ENCODE results near the gene CACNB4. TPM values are rescaled to one million over a fixed set of nuclear protein-coding genes. Genes with fewer than 3 reads are reported as not detected.

Gene CACNB4
- total and polyA plus RNA-seq, 9 of the 15 experiments (the other 6 are each of a cell fraction or from before 2014, with no cell fraction given), result 0.01 to 0.20 (median 0.04) TPM; not detected in 1

DNA sequence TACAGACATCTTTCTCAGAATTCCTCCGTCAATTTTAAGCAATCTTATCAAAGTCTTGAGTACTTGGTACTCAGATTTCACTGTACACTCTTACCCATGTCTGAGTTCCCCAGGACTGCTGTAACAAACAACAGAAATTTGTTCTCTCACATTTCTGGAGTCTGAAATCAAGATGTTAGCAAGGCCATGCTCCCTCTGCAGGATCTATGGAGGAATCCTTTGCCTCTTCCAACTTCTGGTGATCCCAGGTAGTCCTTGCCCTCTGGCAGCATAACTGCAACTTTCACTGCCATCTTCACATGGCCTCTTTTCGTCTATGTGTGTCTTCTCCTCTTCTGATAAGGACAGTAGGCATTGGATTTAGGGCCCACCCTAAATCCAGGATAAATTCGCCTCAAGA is 17.1 kb upstream of the CACNB4 start:
- Histone ChIP-seq H3K27ac (ENCODE audit: extremely low read depth, low read depth, low read length) (no peak overlapping the region), H3K4me1 (replicated peaks in 1 of 2; ENCODE audit: control insufficient read depth in 2 of 2, insufficient read depth in 2 of 2, low read length in 2 of 2) (no peaks in the 10 kb centered on the region), H3K4me2 (ENCODE audit: insufficient read depth, low read length) (no peak overlapping the region), H2AFZ (ENCODE audit: low read depth, low read length) (no peak overlapping the region), H3K79me2 (ENCODE audit: control insufficient read depth, insufficient read depth, low read length) (no peaks in the 10 kb centered on the region), H3K27me3 (ENCODE audit: control insufficient read depth in 2 of 2, insufficient read depth in 2 of 2, low read length in 2 of 2) (peaks cover 0 to 8% of the 10 kb centered on the region in 2 experiments; a peak in 2 of 5 replicates), H4K20me1 (replicated peaks; ENCODE audit: control insufficient read depth, insufficient read depth, low read length) (no peaks in the 10 kb centered on the region), H3K36me3 (ENCODE audit: control insufficient read depth, insufficient read depth, low read length) (no peaks in the 10 kb centered on the region), H3K9me1 (ENCODE audit: control insufficient read depth, insufficient read depth, low read length) (no peaks in the 10 kb centered on the region), H3K9ac (ENCODE audit: insufficient read depth in 1 of 2, low read depth in 2 of 2, low read length in 2 of 2) (no peak overlapping the region), H3K9me3 (replicated peaks; ENCODE audit: control insufficient read depth, insufficient read depth, low read depth, low read length) (no peaks in the 10 kb centered on the region), H3K4me3 (no peak overlapping the region)
- TF ChIP-seq, protein P1, sequence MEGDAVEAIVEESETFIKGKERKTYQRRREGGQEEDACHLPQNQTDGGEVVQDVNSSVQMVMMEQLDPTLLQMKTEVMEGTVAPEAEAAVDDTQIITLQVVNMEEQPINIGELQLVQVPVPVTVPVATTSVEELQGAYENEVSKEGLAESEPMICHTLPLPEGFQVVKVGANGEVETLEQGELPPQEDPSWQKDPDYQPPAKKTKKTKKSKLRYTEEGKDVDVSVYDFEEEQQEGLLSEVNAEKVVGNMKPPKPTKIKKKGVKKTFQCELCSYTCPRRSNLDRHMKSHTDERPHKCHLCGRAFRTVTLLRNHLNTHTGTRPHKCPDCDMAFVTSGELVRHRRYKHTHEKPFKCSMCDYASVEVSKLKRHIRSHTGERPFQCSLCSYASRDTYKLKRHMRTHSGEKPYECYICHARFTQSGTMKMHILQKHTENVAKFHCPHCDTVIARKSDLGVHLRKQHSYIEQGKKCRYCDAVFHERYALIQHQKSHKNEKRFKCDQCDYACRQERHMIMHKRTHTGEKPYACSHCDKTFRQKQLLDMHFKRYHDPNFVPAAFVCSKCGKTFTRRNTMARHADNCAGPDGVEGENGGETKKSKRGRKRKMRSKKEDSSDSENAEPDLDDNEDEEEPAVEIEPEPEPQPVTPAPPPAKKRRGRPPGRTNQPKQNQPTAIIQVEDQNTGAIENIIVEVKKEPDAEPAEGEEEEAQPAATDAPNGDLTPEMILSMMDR (IDR thresholded peaks at IDR 0.05 in 2 of 3, conservative IDR thresholded peaks at IDR 0.05 in 1 of 3; ENCODE audit: insufficient read depth in 2 of 3, low read depth in 1 of 3, low read length in 3 of 3), result peak in 2 of 3 experiments; percentile 13 to 20; a peak in 2 of 6 replicates
- TF ChIP-seq, protein P2, sequence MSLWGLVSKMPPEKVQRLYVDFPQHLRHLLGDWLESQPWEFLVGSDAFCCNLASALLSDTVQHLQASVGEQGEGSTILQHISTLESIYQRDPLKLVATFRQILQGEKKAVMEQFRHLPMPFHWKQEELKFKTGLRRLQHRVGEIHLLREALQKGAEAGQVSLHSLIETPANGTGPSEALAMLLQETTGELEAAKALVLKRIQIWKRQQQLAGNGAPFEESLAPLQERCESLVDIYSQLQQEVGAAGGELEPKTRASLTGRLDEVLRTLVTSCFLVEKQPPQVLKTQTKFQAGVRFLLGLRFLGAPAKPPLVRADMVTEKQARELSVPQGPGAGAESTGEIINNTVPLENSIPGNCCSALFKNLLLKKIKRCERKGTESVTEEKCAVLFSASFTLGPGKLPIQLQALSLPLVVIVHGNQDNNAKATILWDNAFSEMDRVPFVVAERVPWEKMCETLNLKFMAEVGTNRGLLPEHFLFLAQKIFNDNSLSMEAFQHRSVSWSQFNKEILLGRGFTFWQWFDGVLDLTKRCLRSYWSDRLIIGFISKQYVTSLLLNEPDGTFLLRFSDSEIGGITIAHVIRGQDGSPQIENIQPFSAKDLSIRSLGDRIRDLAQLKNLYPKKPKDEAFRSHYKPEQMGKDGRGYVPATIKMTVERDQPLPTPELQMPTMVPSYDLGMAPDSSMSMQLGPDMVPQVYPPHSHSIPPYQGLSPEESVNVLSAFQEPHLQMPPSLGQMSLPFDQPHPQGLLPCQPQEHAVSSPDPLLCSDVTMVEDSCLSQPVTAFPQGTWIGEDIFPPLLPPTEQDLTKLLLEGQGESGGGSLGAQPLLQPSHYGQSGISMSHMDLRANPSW (CRISPR knock-in tag; IDR thresholded peaks at IDR 0.05), result no peak
- TF ChIP-seq POLR3G (IDR thresholded peaks at IDR 0.05; ENCODE audit: extremely low read depth, insufficient read length, insufficient replicate concordance), result no peak
- ATAC-seq (peak; percentile 56), FAIRE-seq (no peak), DNase-seq (ENCODE audit: extremely low read depth in 1 of 4, low spot score in 3 of 4) (no peak)
- intact Hi-C loops (cut with micrococcal nuclease), result no loop called here
- in situ Hi-C loops (cut with MboI), result no loop called here
- POLR2A ChIA-PET, result no interaction called here
- 12% methylated on average over 3 of the region's 3 CpGs for WGBS (ENCODE audit: insufficient coverage, low coverage, missing lambda C conversion rate)
- no TSS peak for BruUV-seq (replicated peaks)
- CTCF ChIA-PET (ENCODE audit: low intra/inter-chr PET ratio), result no interaction called here

All from K562 (cell line).